ENCODE results near the gene PGBD1.
A peak's percentile ranks its signal among the peaks of the same experiment; 100 is the strongest.

PGBD1 gene

DNA sequence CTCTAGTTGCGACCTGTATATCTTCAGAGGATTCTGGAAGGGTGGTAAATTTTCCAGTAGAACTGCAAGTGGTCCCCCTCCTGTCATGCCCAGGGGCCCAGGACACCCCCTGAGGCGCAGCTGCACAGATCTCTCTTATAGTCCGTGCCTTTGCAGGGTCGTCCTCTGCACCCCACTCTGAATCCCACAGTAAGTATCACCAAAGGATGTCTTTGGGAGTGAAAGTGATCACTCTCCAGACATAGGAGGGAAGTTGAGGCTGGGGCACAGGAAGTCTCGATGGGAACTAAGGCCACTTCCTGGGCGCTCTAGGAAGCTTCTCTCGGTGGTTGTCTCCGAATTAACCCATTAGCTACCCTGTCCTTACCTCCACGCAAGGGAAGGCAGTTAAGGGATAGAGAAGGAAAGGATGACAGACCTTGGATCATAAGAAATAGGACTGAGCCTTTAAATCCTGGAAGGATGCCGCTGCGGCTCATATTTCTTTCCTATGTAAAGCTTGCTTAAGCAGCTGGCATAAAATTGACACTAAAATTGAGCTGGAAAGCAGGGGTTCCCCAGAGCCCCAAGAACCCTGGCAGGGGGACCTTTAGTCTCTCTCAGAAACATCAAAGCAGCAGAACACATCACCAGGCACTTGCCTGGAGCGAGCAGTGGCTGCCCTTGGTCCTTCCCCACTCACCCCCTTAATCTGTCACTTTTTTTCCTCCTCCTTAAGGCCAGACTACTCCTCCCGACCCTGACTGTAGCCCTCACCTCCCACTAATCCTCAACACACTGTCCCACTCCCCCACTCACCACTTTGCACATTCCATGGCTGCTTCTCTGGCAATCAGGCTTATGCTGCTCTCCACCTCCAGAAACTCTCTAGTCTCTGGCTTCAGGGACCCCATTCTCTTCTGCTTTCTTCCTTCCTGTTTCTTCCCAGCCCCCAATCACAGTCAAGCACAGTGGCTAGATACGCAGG, 29.1 kb upstream of the PGBD1 start, which contains the start of gene ZKSCAN4:
ZKSCAN4 (minus strand) TSS at position 261 of the 967 bp plus-strand sequence. CDS start 289 bp downstream, outside the sequence.
- Histone ChIP-seq H3K36me3 (ENCODE audit: control insufficient read depth, insufficient read depth, low read length) (peaks cover 10% of the 10 kb centered on the region; the same call in 1 of the 2 replicates), H3K4me3 (ENCODE audit: low read depth, low read length) (peak within 1 kb of the TSS; percentile 79), H3K27me3 (ENCODE audit: control insufficient read depth, insufficient read depth, low read length) (no peaks in the 10 kb centered on the region), H3K9me3 (ENCODE audit: control insufficient read depth, insufficient read depth, low read depth, low read length) (no peaks in the 10 kb centered on the region), H3K27ac (ENCODE audit: low read depth, low read length) (no peak within 1 kb of the TSS; the same call in 1 of the 2 replicates), H3K9ac (ENCODE audit: low read length) (peak within 1 kb of the TSS; percentile 74), H3K4me1 (ENCODE audit: control insufficient read depth, insufficient read depth, low read length) (peaks cover 11% of the 10 kb centered on the region; the same call in 1 of the 2 replicates)

DNA sequence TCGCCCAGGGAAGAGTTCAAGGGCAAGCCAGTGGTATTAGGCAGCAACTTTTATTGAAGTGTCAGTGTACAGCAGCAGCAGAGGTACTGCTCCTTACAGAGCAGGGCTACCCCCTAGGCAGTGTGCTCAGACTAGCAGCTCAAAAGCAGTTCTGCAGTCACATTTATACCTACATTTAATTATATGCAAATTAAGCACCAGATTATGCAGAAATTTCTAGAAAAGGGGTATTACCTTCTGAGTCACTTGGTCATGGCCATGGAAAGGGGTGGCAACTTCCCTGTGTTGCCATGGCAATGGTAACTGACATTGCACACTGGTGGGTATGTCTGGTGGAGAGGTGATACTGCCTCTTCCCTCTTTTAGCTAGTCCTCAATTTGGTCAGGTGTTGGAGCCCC, 27.3 kb upstream of the PGBD1 start:
- Histone ChIP-seq H3K9me3 (ENCODE audit: control insufficient read depth, insufficient read depth, low read depth, low read length) (no peaks in the 10 kb centered on the region), H3K36me3 (ENCODE audit: control insufficient read depth, insufficient read depth, low read length) (no peaks in the 10 kb centered on the region), H3K9ac (ENCODE audit: low read length) (no peak overlapping the region), H3K4me3 (ENCODE audit: low read depth, low read length) (no peak overlapping the region), H3K27ac (ENCODE audit: low read depth, low read length) (no peak overlapping the region), H3K4me1 (ENCODE audit: control insufficient read depth, insufficient read depth, low read length) (peaks cover 11% of the 10 kb centered on the region; the same call in 1 of the 2 replicates), H3K27me3 (ENCODE audit: control insufficient read depth, insufficient read depth, low read length) (peaks cover 7% of the 10 kb centered on the region)

DNA sequence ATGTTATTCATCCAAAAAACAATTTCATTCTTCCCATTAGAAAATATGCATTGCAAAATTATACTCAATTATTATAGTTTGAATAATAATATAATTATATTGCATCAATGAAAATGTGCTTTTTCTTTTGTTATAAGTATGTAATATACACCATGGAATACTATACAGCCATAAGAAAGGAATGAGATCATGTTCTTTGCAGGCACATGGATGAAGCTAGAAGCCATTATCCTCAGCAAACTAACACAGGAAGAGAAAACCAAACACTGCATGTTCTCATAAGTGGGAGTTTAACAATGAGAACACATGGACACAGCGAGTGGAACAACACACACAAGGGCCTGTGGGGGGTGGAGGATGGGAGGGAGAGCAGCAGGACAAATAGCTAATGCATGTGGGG, 24.3 kb upstream of the PGBD1 start:
- Histone ChIP-seq H3K9me3 (ENCODE audit: control insufficient read depth, insufficient read depth, low read depth, low read length) (no peaks in the 10 kb centered on the region), H3K27ac (ENCODE audit: low read depth, low read length) (no peak overlapping the region), H3K36me3 (ENCODE audit: control insufficient read depth, insufficient read depth, low read length) (no peaks in the 10 kb centered on the region), H3K4me1 (ENCODE audit: control insufficient read depth, insufficient read depth, low read length) (peaks cover 5% of the 10 kb centered on the region; the same call in 1 of the 2 replicates), H3K27me3 (ENCODE audit: control insufficient read depth, insufficient read depth, low read length) (peaks cover 12% of the 10 kb centered on the region), H3K9ac (ENCODE audit: low read length) (no peak overlapping the region), H3K4me3 (ENCODE audit: low read depth, low read length) (no peak overlapping the region)

DNA sequence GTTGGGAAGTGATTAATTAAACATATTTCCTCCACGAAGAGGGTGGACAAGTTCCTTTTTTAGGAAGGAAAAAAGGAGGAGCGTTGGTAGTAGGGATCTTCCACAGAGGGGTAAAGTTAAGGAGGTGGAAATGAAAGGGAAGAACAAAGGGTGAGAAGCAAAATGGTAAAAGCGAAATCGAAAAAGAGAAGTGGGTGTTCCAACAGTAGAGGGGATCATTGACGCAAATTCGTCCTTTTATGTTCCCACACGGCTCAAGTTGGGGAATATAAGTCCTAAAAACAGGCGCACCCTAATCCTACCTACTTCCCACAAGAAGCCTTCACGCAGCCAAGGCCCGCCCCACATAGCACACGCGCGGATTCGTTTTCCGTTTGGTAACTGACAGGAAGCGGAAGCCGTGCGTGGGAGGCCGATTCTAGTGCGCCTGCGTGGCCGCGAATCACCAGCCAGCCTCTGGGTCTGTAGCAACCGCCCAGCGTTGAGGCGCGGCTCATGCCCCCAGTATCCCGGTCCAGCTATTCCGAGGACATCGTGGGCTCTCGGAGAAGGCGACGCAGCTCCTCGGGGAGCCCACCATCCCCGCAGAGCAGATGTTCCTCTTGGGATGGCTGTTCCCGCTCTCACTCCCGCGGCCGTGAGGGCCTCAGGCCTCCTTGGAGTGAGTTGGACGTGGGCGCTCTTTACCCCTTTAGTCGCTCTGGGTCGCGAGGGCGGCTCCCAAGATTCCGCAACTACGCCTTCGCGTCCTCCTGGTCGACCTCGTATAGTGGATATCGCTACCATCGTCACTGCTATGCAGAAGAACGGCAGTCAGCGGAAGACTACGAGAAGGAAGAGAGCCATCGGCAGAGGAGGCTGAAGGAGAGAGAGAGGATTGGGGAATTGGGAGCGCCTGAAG, 22.2 kb upstream of the PGBD1 start, which contains the start of gene NKAPL:
NKAPL (plus strand) TSS at position 421 of the 901 bp plus-strand sequence; CDS start at position 496, 75 bp downstream.
- H3K4me3 ChIP-seq (ENCODE audit: low read depth, low read length), result peak within 1 kb of the TSS; percentile 37; the same call in 1 of the 2 replicates

DNA sequence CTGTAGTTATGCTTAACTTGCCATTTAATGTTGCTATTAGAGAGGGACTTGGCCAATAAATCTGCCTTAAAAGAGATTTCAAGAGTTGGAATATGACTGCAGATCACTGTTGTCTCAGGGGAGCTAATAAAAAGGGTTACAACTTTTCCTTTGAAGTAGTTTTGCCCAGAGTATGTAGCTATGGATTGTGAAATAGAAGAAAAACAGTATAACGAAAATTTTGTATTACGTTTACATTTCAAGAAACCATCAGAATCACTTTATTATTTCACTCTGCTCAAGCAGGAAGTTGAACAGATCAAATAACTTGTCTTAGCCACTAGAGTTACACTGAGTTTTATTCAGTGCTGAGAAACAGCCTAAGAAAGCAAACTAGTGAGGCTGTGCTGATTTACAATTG, 17.4 kb upstream of the PGBD1 start:
- Histone ChIP-seq H3K4me3 (ENCODE audit: low read depth, low read length) (no peak overlapping the region), H3K9ac (ENCODE audit: low read length) (no peak overlapping the region)

More for the DNA sequence above, 22.2 kb upstream of the PGBD1 start, which contains the start of gene NKAPL:
- Histone ChIP-seq H3K4me1 (ENCODE audit: control insufficient read depth, insufficient read depth, low read length) (no peaks in the 10 kb centered on the region), H3K9me3 (ENCODE audit: control insufficient read depth, insufficient read depth, low read depth, low read length) (no peaks in the 10 kb centered on the region), H3K27ac (ENCODE audit: low read depth, low read length) (no peak within 1 kb of the TSS), H3K9ac (ENCODE audit: low read length) (no peak within 1 kb of the TSS), H3K27me3 (ENCODE audit: control insufficient read depth, insufficient read depth, low read length) (peaks cover 12% of the 10 kb centered on the region), H3K36me3 (ENCODE audit: control insufficient read depth, insufficient read depth, low read length) (no peaks in the 10 kb centered on the region)

DNA sequence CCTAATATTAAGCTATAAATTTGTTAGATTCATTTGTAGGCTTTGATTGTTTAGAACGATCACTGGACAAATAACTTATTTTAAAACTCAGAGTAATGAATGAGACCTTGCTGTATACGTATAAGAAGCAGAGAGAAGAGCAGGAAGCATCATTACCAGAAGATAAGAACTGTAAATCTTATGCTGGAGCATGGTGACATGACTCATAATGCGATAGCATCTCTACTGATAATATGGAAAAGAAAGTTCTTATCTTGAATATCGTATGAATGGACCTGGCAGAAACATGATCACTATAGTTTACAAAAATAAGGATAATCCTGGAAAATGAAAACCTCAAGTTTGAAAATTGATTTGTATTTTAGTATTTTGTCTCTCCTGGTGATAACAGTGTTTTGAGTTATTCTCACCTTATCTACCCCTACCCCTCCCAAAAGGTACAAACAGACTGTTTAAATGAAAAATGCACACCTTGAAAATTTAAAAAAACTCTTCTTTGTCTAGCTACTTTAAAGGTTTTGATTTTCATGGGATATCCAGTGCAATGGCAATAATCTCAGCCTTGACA, 16.5 kb upstream of the PGBD1 start:
- H3K4me1 ChIP-seq (ENCODE audit: control insufficient read depth, insufficient read depth, low read length), result 0 out of 2 replicates have a peak, but pooled peaks cover 3% of the 10 kb centered on the region
- no peaks in the 10 kb centered on the region for H3K9me3 ChIP-seq (ENCODE audit: control insufficient read depth, insufficient read depth, low read depth, low read length)
- no peak overlapping the region for H3K27ac ChIP-seq (ENCODE audit: low read depth, low read length)
- H3K9ac ChIP-seq (ENCODE audit: low read length), result no peak overlapping the region
- no peak overlapping the region for H3K4me3 ChIP-seq (ENCODE audit: low read depth, low read length)
- no peaks in the 10 kb centered on the region for H3K36me3 ChIP-seq (ENCODE audit: control insufficient read depth, insufficient read depth, low read length)
- no peaks in the 10 kb centered on the region; the same call in none of the 2 replicates for H3K27me3 ChIP-seq (ENCODE audit: control insufficient read depth, insufficient read depth, low read length)

More for the DNA sequence above, 17.4 kb upstream of the PGBD1 start:
- H3K4me1 ChIP-seq (ENCODE audit: control insufficient read depth, insufficient read depth, low read length), result 0 out of 2 replicates have a peak, but pooled peaks cover 3% of the 10 kb centered on the region
- H3K27me3 ChIP-seq (ENCODE audit: control insufficient read depth, insufficient read depth, low read length), result peaks cover 8% of the 10 kb centered on the region
- no peaks in the 10 kb centered on the region for H3K9me3 ChIP-seq (ENCODE audit: control insufficient read depth, insufficient read depth, low read depth, low read length)
- H3K27ac ChIP-seq (ENCODE audit: low read depth, low read length), result no peak overlapping the region
- no peaks in the 10 kb centered on the region for H3K36me3 ChIP-seq (ENCODE audit: control insufficient read depth, insufficient read depth, low read length)

DNA sequence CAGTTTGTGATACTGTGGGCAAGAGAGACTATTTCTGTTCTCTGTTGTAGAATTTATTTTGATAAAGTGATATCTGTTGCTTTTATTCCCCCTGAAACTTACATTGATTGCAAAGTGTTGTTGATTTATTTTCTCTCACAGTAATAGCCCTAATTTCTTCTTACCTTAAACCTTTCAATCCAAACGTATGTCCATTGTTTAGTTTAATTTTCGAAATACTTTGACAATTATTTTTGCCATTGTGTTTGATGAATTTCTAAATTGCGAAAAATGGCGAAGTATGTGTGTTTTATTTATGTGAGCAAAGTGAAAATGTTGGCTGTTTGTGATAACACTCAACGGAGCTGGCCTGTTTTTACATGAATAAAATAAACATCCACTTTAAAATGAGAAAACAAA, 14.8 kb upstream of the PGBD1 start:
- Histone ChIP-seq H3K36me3 (ENCODE audit: control insufficient read depth, insufficient read depth, low read length) (no peaks in the 10 kb centered on the region), H3K4me3 (ENCODE audit: low read depth, low read length) (peak overlapping the region; percentile 84), H3K27ac (ENCODE audit: low read depth, low read length) (no peak overlapping the region)

DNA sequence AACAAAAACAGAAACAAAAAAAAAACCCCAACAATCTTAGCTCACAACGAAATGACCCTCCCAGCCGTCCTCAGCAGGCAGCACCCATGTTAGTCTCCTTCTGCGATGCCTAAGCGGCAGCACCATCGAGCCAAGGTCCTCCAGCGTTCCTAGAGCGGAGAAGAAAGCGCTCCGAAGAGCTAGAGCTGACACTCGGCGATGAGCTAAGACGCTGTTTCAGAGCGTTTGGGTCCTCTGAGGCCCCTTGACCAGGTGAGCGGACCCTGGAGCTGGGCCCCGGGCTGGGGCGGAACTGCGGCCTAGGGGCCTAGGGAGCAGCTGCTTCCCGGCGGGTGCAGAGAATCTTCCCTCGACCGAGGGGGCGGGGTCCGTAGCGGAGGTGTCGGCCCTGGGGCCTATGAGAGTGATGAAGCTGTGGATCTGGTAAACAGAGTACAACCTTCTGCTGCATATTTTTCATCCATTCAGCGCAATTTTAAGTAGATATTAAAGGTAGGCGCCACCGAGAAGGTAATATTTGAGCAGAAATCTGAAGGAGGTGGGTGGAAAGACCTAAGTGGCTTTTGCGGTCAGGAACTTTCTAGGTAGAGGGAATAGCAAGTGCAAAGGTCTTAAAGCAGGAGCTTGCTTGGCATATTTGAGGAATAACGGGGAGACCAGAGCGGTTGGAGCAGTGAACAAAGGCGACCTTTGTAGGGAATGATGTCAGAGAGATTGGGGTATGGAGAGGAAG, 14.2 kb upstream of the PGBD1 start, which contains the start of gene ZSCAN26:
ZSCAN26 (plus strand) TSS at position 182 of the 733 bp plus-strand sequence. CDS start 4,777 bp downstream, outside the sequence.
- Histone ChIP-seq H3K4me1 (ENCODE audit: control insufficient read depth, insufficient read depth, low read length) (0 out of 2 replicates have a peak, but pooled peaks cover 3% of the 10 kb centered on the region), H3K9ac (ENCODE audit: low read length) (peak within 1 kb of the TSS; percentile 79), H3K27me3 (ENCODE audit: control insufficient read depth, insufficient read depth, low read length) (no peaks in the 10 kb centered on the region; the same call in 1 of the 2 replicates), H3K36me3 (ENCODE audit: control insufficient read depth, insufficient read depth, low read length) (peaks cover 4% of the 10 kb centered on the region), H3K9me3 (ENCODE audit: control insufficient read depth, insufficient read depth, low read depth, low read length) (no peaks in the 10 kb centered on the region), H3K27ac (ENCODE audit: low read depth, low read length) (no peak within 1 kb of the TSS), H3K4me3 (ENCODE audit: low read depth, low read length) (peak within 1 kb of the TSS; percentile 84)

More for the DNA sequence above, 14.8 kb upstream of the PGBD1 start:
- H3K4me1 ChIP-seq (ENCODE audit: control insufficient read depth, insufficient read depth, low read length), result 0 out of 2 replicates have a peak, but pooled peaks cover 3% of the 10 kb centered on the region
- no peaks in the 10 kb centered on the region; the same call in 1 of the 2 replicates for H3K27me3 ChIP-seq (ENCODE audit: control insufficient read depth, insufficient read depth, low read length)
- H3K9ac ChIP-seq (ENCODE audit: low read length), result no peak overlapping the region
- no peaks in the 10 kb centered on the region for H3K9me3 ChIP-seq (ENCODE audit: control insufficient read depth, insufficient read depth, low read depth, low read length)

DNA sequence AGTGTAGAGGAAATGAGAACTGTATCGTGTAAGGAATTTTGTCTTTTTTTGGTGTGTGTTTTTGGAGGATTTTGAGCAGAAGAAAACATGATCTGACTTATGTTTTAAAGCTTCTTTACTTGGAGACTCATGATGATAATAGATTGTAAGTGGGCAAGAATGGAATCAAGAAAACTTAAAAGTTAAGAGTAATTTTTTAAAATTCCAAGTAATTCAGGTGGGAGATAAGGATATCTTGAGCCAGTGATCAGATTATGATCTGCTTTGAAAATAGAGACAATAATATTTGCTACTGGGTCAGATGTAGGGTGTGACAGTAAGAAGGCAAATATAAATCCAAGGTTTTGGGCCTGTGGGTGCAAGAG, 13.7 kb upstream of the PGBD1 start:
- Histone ChIP-seq H3K36me3 (ENCODE audit: control insufficient read depth, insufficient read depth, low read length) (peaks cover 10% of the 10 kb centered on the region), H3K4me3 (ENCODE audit: low read depth, low read length) (peak overlapping the region; percentile 84), H3K9me3 (ENCODE audit: control insufficient read depth, insufficient read depth, low read depth, low read length) (no peaks in the 10 kb centered on the region), H3K27ac (ENCODE audit: low read depth, low read length) (no peak overlapping the region), H3K9ac (ENCODE audit: low read length) (peak overlapping the region; percentile 79), H3K4me1 (ENCODE audit: control insufficient read depth, insufficient read depth, low read length) (0 out of 2 replicates have a peak, but pooled peaks cover 3% of the 10 kb centered on the region), H3K27me3 (ENCODE audit: control insufficient read depth, insufficient read depth, low read length) (no peaks in the 10 kb centered on the region; the same call in 1 of the 2 replicates)
